Activated CD8-positive, alpha-beta T cell treated with anti-CD3 and anti-CD28 coated beads for 36 hours (primary cell): ENCODE data around the gene DNAJB8. TPM values are rescaled to one million over a fixed set of nuclear protein-coding genes. Genes with fewer than 3 reads are reported as not detected.
A peak's percentile ranks its signal among the peaks of the same experiment; 100 is the strongest.

Source experiments
- ATAC-seq: fragments of 200-7000 bp; cut with Tn5 transposase; one replicate; pipeline ENCODE4 v1.10.0; 2021; ENCODE audit warnings: mild to moderate bottlenecking, moderate library complexity
- CTCF ChIA-PET: fragments of 350-600 bp; sonication (Branson Sonifier 250); formaldehyde crosslinking; loops from one replicate; lab custom pipeline; 2021; ENCODE audit warnings: antibody characterized with exemption; lab: Charles Lee
- POLR2A ChIA-PET: fragments of 350-600 bp; sonication (Branson Sonifier 250); formaldehyde crosslinking; loops from one replicate; lab custom pipeline; 2021; ENCODE audit warnings: antibody characterized with exemption; lab: Charles Lee
- DNase-seq: peaks from one replicate; pipeline ENCODE4 v3.0.0-alpha.2; 2020
- H3K27ac Mint-ChIP-seq: one replicate; pipeline ENCODE4 v1.8.0; 2021; ENCODE audit warnings: mild to moderate bottlenecking, mixed read lengths
- H3K27me3 Mint-ChIP-seq: one replicate; pipeline ENCODE4 v1.8.0; 2021; ENCODE audit warnings: mixed read lengths
- H3K36me3 Mint-ChIP-seq: one replicate; pipeline ENCODE4 v1.8.0; 2021; ENCODE audit warnings: low read depth, mixed read lengths
- H3K4me1 Mint-ChIP-seq: one replicate; pipeline ENCODE4 v1.8.0; 2021; ENCODE audit warnings: low read depth, mixed read lengths
- H3K4me3 Mint-ChIP-seq: one replicate; pipeline ENCODE4 v1.8.0; 2021; ENCODE audit warnings: mild to moderate bottlenecking, moderate library complexity, mixed read lengths
- H3K9me3 Mint-ChIP-seq: one replicate; pipeline ENCODE4 v1.8.0; 2021; ENCODE audit warnings: mixed read lengths
- CTCF ChIP-seq: fragments of 200-600 bp; IDR thresholded peaks from one replicate; pipeline ENCODE4 v1.8.0; 2022; ENCODE audit warnings: antibody characterized with exemption, mild to moderate bottlenecking
- intact Hi-C: fragments of 100-400 bp; cut with micrococcal nuclease; formaldehyde crosslinking; loops from one replicate; pipeline ENCODE4 v1.10.0; 2022
- total RNA-seq, 2 experiments: library from RNA; stranded (reverse); gene quantifications; one replicate each; pipeline ENCODE4 v1.2.3, GENCODE V29; 2021

The DNAJB8 gene
- total RNA-seq, 2 experiments from 2014 or later = not detected

GRCh38 chr3:128452678-128453275 lies 13.9 kb downstream of the DNAJB8 start:
- TF ChIP-seq CTCF = no peak
- intact Hi-C loops = no loop called here
- peaks cover 12% of the 10 kb centered on the region for H3K4me1 Mint-ChIP-seq
- DNase-seq (no peak), ATAC-seq (no peak)
- peaks cover 6% of the 10 kb centered on the region for H3K36me3 Mint-ChIP-seq
- H3K4me3 Mint-ChIP-seq = no peak overlapping the region
- CTCF ChIA-PET = no interaction called here
- peaks cover 6% of the 10 kb centered on the region for H3K9me3 Mint-ChIP-seq
- no peak overlapping the region for H3K27ac Mint-ChIP-seq
- POLR2A ChIA-PET = no interaction called here
- peaks cover 18% of the 10 kb centered on the region for H3K27me3 Mint-ChIP-seq

GRCh38 chr3:128452120-128452519 lies 14.6 kb downstream of the DNAJB8 start:
- ATAC-seq (no peak), DNase-seq (no peak)
- intact Hi-C loops = no loop called here
- Mint-ChIP-seq H3K4me3 (no peak overlapping the region), H3K4me1 (peaks cover 18% of the 10 kb centered on the region), H3K36me3 (peaks cover 6% of the 10 kb centered on the region), H3K9me3 (peaks cover 12% of the 10 kb centered on the region), H3K27me3 (peaks cover 18% of the 10 kb centered on the region), H3K27ac (no peak overlapping the region)
- TF ChIP-seq CTCF = no peak
- ChIA-PET CTCF (no interaction called here), POLR2A (no interaction called here)

GRCh38 chr3:128449111-128449638 lies 17.5 kb downstream of the DNAJB8 start:
- DNase-seq (peak; percentile 24), ATAC-seq (no peak)
- POLR2A ChIA-PET = interaction anchor here (1.0 kb wide), 1 partner anchor 159 kb away, joined by 5 read pairs; no protein-coding TSS in a partner anchor
- TF ChIP-seq CTCF = no peak
- no peak overlapping the region for H3K4me3 Mint-ChIP-seq
- peaks cover 6% of the 10 kb centered on the region for H3K36me3 Mint-ChIP-seq
- H3K9me3 Mint-ChIP-seq = peaks cover 18% of the 10 kb centered on the region
- H3K4me1 Mint-ChIP-seq = peaks cover 21% of the 10 kb centered on the region
- CTCF ChIA-PET = interaction anchor here (0.6 to 3.6 kb wide), 5 partner anchors 22 to 273 kb away, joined by 3 to 21 read pairs (median 3); no protein-coding TSS in a partner anchor
- peak overlapping the region; percentile 91 for H3K27ac Mint-ChIP-seq
- intact Hi-C loops = no loop called here
- H3K27me3 Mint-ChIP-seq = peaks cover 8% of the 10 kb centered on the region

- peaks cover 6% of the 10 kb centered on the region for H3K36me3 Mint-ChIP-seq
- ATAC-seq (peak; percentile 68), DNase-seq (peak; percentile 44)
- no peak overlapping the region for H3K4me3 Mint-ChIP-seq
- ChIA-PET POLR2A (interaction anchor here (1.0 kb wide), 1 partner anchor 159 kb away, joined by 5 read pairs; no protein-coding TSS in a partner anchor), CTCF (interaction anchor here (0.6 to 3.6 kb wide), 5 partner anchors 22 to 273 kb away, joined by 3 to 21 read pairs (median 3); no protein-coding TSS in a partner anchor)
- peak overlapping the region; percentile 91 for H3K27ac Mint-ChIP-seq
- peaks cover 18% of the 10 kb centered on the region for H3K9me3 Mint-ChIP-seq
- H3K4me1 Mint-ChIP-seq = peaks cover 21% of the 10 kb centered on the region
- intact Hi-C loops = no loop called here
- no peak for TF ChIP-seq CTCF
- H3K27me3 Mint-ChIP-seq = peaks cover 5% of the 10 kb centered on the region
Measured at GRCh38 chr3:128448491-128448890, 18.2 kb downstream of the DNAJB8 start.

- peak; percentile 90 for DNase-seq
- H3K27ac Mint-ChIP-seq = peak overlapping the region; percentile 82
- H3K9me3 Mint-ChIP-seq = peaks cover 18% of the 10 kb centered on the region
- ChIA-PET CTCF (interaction anchor here (3.6 kb wide), 1 partner anchor 21 kb away, joined by 21 read pairs; no protein-coding TSS in a partner anchor), POLR2A (no interaction called here)
- peak; percentile 80 for ATAC-seq
- intact Hi-C loops = no loop called here
- peaks cover 5% of the 10 kb centered on the region for H3K27me3 Mint-ChIP-seq
- H3K4me3 Mint-ChIP-seq = no peak overlapping the region
- no peak for TF ChIP-seq CTCF
- H3K4me1 Mint-ChIP-seq = peaks cover 21% of the 10 kb centered on the region
- H3K36me3 Mint-ChIP-seq = peaks cover 6% of the 10 kb centered on the region
Measured at GRCh38 chr3:128447561-128448013, 19.1 kb downstream of the DNAJB8 start.
